Smooth muscle cell (in vitro differentiated cells): Measurements from ENCODE around the gene CTDSP2. TPM values are rescaled to one million over a fixed set of nuclear protein-coding genes. Genes with fewer than 3 reads are reported as not detected.

Experiments
- DNase-seq: peaks from one replicate; lab custom pipeline; 2025; ENCODE audit not compliant: unreplicated experiment; lab: John Stamatoyannopoulos, UW
- H2AFZ ChIP-seq: fragments of 200-600 bp; sonication (generic); 2 replicates; pipeline ENCODE4 v1.6.0; 2016; ENCODE audit warnings: antibody characterized with exemption, low read depth, mild to moderate bottlenecking
- H3F3A ChIP-seq: fragments of 200-600 bp; sonication (generic); 2 replicates; pipeline ENCODE4 v1.6.0; 2017; ENCODE audit warnings: antibody characterized with exemption, low read depth
- H3K27ac ChIP-seq: fragments of 200-600 bp; sonication (generic); 2 replicates; pipeline ENCODE4 v1.5.1; 2016; ENCODE audit warnings: low read depth, mild to moderate bottlenecking
- H3K27me3 ChIP-seq: fragments of 200-600 bp; sonication (generic); 2 replicates; pipeline ENCODE4 v1.6.1; 2016; ENCODE audit warnings: low read depth, mild to moderate bottlenecking
- H3K36me3 ChIP-seq: fragments of 200-600 bp; sonication (generic); 2 replicates; pipeline ENCODE4 v1.5.1; 2016; ENCODE audit warnings: low read depth
- H3K4me1 ChIP-seq: fragments of 200-600 bp; sonication (generic); 2 replicates; pipeline ENCODE4 v1.5.1; 2016; ENCODE audit warnings: low read depth
- H3K4me2 ChIP-seq: fragments of 200-600 bp; sonication (generic); 2 replicates; pipeline ENCODE4 v1.6.0; 2016; ENCODE audit warnings: mild to moderate bottlenecking
- H3K4me3 ChIP-seq: fragments of 200-600 bp; sonication (generic); 2 replicates; pipeline ENCODE4 v1.5.1; 2016; ENCODE audit warnings: mild to moderate bottlenecking
- H3K79me2 ChIP-seq: fragments of 200-600 bp; sonication (generic); 2 replicates; pipeline ENCODE4 v1.6.0; 2016; ENCODE audit warnings: low read depth, mild to moderate bottlenecking
- H3K9ac ChIP-seq: fragments of 200-600 bp; sonication (generic); 2 replicates; pipeline ENCODE4 v1.6.0; 2016; ENCODE audit warnings: low read depth
- H3K9me3 ChIP-seq: fragments of 200-600 bp; sonication (generic); replicated peaks from 2 replicates; pipeline ENCODE4 v1.5.1; 2016; ENCODE audit warnings: low read depth
- H4K20me1 ChIP-seq: fragments of 200-600 bp; sonication (generic); 2 replicates; pipeline ENCODE4 v1.6.0; 2016; ENCODE audit warnings: low read depth
- WGBS: methylation state at CpG from one replicate; pipeline ENCODE4 v1.1.7; 2016; ENCODE audit warnings: low lambda C conversion rate; 5-methylcytosine and 5-hydroxymethylcytosine counted together
- polyA plus RNA-seq: library from polyadenylated mRNA; unstranded; fragments of >200 nt; fragmentation: Nextera tagmentation; extraction: Ambion mirVana; gene quantifications from 2 replicates; pipeline ENCODE4 v1.2.1, GENCODE V29; 2016
- total RNA-seq: library from RNA; depleted of rRNA; stranded (reverse); fragments of >200 nt; gene quantifications from 2 replicates; pipeline ENCODE4 v1.2.3, GENCODE V29; 2014
- TF ChIP-seq, protein P1 (sequence below): fragments of 200-600 bp; sonication (generic); IDR thresholded peaks from 2 replicates; pipeline ENCODE4 v1.5.1; 2017; ENCODE audit warnings: borderline replicate concordance, mild to moderate bottlenecking, antibody characterized with exemption; ENCODE audit not compliant: insufficient read depth, poor library complexity, severe bottlenecking

Gene CTDSP2
- total and polyA plus RNA-seq, 2 experiments from 2014 or later = 62.0 to 77.4 TPM

DNA sequence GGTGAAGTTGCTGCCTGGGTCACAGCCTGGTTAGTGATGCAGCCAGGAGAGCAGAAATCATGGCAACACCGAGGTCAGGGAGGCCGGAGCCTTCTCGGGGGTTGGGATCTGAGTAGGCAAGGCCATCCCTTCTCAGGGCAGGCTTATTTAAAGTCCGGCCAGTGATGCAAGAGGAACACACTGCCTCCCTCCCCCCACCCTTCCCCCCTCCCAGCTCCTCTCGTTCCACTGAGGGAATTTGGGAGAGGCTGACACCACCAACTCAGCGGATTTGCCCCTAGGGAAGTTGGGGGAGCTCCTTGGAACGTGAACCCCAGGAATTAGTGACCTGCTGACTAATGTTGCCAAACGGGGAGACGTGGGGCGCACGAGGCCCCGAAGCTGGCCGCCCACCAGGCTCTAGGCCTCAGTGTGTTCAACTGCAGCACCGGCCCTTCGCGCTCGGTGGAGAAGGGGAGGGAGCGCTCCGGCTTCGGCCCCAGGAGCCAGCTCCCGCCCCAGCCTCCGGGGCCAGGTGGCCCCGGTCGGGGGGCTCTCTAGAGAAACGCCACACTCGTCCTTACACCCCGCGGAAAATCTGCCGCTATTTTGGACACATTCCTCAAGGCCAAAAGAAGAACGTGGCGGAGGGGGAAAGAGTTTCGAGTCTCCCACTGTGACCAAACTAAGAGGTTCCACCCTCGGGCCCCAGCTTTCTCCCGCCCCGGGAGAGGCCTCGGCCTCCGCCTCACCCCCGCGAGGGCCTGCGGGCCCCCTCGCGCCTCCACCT lies 1.6 kb downstream of the CTDSP2 start:
- WGBS = 2% methylated on average over 36 of the region's 42 CpGs
- Histone ChIP-seq H3K27me3 (no peaks in the 10 kb centered on the region), H3K79me2 (peaks cover 65% of the 10 kb centered on the region), H3K4me1 (peaks cover 40% of the 10 kb centered on the region), H3K4me3 (peak overlapping the region; percentile 99), H2AFZ (no peak overlapping the region), H3K4me2 (peak overlapping the region; percentile 98), H3K36me3 (no peaks in the 10 kb centered on the region), H3K27ac (peak overlapping the region; percentile 100), H3F3A (peaks cover 11% of the 10 kb centered on the region), H4K20me1 (peaks cover 57% of the 10 kb centered on the region), H3K9ac (peak overlapping the region; percentile 98), H3K9me3 (no peaks in the 10 kb centered on the region)
- DNase-seq = no peak
- TF ChIP-seq, protein P1, sequence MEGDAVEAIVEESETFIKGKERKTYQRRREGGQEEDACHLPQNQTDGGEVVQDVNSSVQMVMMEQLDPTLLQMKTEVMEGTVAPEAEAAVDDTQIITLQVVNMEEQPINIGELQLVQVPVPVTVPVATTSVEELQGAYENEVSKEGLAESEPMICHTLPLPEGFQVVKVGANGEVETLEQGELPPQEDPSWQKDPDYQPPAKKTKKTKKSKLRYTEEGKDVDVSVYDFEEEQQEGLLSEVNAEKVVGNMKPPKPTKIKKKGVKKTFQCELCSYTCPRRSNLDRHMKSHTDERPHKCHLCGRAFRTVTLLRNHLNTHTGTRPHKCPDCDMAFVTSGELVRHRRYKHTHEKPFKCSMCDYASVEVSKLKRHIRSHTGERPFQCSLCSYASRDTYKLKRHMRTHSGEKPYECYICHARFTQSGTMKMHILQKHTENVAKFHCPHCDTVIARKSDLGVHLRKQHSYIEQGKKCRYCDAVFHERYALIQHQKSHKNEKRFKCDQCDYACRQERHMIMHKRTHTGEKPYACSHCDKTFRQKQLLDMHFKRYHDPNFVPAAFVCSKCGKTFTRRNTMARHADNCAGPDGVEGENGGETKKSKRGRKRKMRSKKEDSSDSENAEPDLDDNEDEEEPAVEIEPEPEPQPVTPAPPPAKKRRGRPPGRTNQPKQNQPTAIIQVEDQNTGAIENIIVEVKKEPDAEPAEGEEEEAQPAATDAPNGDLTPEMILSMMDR = no peak

DNA sequence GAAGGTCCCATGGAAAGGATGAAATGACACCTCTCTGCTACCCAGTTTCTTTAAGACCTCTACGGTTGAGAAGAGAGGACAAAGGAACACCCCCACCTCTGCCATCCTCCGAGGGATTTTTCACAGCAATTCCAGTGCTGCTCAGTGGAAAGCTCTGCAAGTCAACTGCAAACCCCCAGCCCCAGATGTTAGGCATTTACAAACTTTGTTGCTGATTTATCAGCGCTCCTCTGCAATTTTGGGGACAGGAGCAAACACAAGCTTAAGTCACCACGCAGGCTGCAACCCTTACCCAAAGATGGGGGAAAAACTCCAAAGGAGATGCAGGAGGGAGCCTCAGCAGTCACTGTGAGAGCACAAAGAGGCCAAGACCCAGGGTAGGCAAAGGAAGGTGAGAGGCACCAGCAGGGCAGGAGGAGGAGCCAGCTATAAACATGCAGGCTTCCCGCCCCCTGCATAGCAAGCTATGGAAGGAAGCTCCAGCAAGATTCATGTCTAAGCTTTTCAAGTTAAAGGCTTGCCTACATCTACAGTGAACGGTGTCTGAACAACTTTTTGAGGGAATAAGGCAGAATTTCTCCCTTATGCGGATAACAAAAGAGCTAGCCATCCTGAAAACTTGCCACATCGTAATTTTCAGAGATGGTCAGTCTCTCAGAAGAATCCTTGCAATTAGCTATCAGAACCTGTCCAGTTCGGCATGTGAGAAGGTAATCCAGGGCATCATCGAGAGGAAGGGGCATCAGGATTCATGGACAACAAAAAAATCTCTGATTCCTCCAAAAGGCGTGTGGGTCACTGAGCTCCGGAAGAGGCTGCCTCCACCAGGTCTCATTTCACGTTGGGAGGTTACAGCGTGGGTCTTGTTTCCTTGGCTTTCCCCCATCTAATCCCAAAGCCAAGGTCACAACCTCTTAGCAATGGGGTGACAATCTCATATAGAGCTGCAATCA lies 3.9 kb downstream of the CTDSP2 start:
- Histone ChIP-seq H4K20me1 (peaks cover 79% of the 10 kb centered on the region), H3F3A (peaks cover 26% of the 10 kb centered on the region), H3K27me3 (no peaks in the 10 kb centered on the region), H3K4me3 (peak overlapping the region; percentile 99), H3K27ac (peak overlapping the region; percentile 100), H3K9ac (no peak overlapping the region), H3K9me3 (no peaks in the 10 kb centered on the region), H2AFZ (no peak overlapping the region), H3K4me1 (peaks cover 55% of the 10 kb centered on the region), H3K36me3 (no peaks in the 10 kb centered on the region), H3K79me2 (peaks cover 87% of the 10 kb centered on the region), H3K4me2 (peak overlapping the region; percentile 98)
- WGBS = 51% methylated on average over 14 of the region's 14 CpGs
- TF ChIP-seq, protein P1 = no peak
- no peak for DNase-seq

DNA sequence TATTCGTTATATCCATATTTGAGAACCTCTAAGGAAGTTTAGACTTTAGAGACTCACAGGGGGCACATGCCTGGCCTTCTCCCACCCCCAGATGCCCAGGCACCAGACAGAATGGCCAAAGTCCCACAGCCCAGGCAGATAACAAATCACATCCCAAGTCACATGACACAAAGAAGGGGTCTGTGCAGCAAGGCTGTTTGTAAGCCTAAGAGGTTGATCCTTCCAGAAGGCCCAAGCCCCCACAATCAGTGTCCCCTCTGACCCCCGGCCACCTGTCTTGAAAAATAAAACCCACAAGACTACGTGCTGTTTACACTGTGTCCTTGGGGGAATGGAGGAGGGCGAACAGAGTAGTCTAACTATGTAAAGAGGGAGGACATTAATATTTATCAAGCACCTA lies 5.1 kb downstream of the CTDSP2 start:
- no peak for DNase-seq
- no peaks in the 10 kb centered on the region for H3K36me3 ChIP-seq
- H3K79me2 ChIP-seq = peaks cover 99% of the 10 kb centered on the region
- TF ChIP-seq, protein P1 = no peak
- peaks cover 27% of the 10 kb centered on the region for H3F3A ChIP-seq
- H4K20me1 ChIP-seq = peaks cover 91% of the 10 kb centered on the region
- H2AFZ ChIP-seq = no peak overlapping the region
- WGBS = 88% methylated on average over 4 of the region's 4 CpGs
- H3K9me3 ChIP-seq = no peaks in the 10 kb centered on the region
- no peaks in the 10 kb centered on the region for H3K27me3 ChIP-seq
- H3K4me3 ChIP-seq = no peak overlapping the region
- H3K9ac ChIP-seq = no peak overlapping the region
- peaks cover 66% of the 10 kb centered on the region for H3K4me1 ChIP-seq
- peak overlapping the region; percentile 98 for H3K4me2 ChIP-seq
- peak overlapping the region; percentile 100 for H3K27ac ChIP-seq
